Hindlimb muscle (tissue), 1 donor: ENCODE measurements around the gene NUDT16L1. TPM values are rescaled to one million over a fixed set of nuclear protein-coding genes. Genes with fewer than 3 reads are reported as not detected.

Source experiments
- DNase-seq: peaks from one replicate; pipeline ENCODE4 v3.0.0-alpha.2; 2013
- polyA plus RNA-seq: library from polyadenylated mRNA; unstranded; fragments of 120-200 nt; gene quantifications from one replicate; pipeline ENCODE4 v1.2.1, GENCODE V29; 2013; ENCODE audit not compliant: insufficient read length

NUDT16L1 gene
- polyA plus RNA-seq, 1 donor, result 29.2 TPM

DNA sequence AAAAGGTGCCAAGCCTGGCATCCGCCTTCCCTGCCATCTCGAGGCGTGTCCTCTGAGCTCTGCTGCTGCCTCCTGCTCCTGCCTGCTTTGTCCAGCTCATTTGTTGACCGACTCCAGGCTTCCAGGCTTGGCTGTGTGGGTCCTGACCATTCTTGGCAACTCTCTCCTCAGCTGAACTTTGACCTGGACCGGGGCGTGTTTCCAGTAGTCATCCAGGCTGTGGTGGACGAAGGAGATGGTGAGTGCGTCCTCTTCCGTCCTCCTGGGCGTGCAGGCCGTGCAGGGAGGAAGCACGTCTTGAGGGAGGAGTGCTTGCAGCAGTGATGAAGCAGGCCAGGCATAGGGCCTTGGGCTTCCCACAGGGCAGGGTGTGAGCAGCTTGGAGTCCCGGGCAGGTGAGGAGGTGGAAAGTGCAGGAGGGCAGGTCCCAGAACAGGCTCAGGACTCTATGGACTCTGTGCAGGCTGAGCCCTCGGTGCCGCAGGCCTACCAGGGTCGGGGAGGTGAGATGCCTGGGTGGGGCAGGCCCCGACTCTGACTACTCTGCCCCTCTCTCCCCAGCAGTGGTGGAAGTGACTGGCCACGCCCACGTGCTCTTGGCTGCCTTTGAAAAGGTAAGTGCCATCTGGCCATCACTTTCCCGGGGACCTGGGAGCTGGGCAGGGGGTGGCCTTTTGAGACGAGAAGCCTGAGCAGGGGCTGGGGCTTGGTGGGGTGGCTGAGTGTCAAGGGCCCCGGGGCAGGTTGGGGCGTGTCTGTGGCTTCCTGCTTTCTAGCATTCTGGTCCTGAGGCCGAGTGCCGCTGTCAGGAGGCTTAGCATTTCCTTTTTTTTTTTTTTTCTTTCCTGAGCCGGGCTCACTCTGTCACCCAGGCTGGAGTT, 28.6 kb upstream of the NUDT16L1 start:
- no peak for DNase-seq

DNA sequence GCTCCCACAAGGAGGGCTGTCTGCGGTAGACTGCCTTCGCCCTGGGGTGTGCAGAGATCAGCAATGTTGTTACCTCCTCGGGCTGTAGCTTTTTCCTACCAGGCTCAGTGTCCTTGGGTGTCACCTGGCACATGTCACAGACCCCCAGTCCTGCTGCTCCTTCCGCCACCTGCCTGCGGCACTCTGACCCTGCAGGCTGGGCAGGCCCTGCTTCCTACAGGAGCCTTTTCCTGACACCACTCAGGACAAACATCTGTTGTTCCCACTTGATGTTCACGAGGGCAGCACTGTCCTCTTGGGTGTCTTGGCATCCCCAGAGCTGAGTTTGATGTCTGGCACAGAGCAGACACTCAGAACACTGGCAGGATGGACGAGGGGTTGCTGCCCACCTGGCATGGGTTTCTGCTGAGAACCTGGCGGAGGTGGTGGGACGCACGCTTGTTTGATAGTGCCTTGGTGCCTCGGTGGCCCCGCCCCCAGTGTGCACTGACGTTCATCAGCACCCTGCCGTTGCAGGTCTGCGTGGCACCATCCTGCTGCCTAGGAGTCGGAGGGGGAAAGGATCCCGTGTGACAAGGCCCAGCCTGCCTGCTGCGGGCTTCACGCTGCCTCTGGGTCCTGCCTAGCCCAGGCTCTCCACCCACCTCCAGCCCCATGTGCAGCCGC, 26.7 kb upstream of the NUDT16L1 start:
- DNase-seq, result no peak

DNA sequence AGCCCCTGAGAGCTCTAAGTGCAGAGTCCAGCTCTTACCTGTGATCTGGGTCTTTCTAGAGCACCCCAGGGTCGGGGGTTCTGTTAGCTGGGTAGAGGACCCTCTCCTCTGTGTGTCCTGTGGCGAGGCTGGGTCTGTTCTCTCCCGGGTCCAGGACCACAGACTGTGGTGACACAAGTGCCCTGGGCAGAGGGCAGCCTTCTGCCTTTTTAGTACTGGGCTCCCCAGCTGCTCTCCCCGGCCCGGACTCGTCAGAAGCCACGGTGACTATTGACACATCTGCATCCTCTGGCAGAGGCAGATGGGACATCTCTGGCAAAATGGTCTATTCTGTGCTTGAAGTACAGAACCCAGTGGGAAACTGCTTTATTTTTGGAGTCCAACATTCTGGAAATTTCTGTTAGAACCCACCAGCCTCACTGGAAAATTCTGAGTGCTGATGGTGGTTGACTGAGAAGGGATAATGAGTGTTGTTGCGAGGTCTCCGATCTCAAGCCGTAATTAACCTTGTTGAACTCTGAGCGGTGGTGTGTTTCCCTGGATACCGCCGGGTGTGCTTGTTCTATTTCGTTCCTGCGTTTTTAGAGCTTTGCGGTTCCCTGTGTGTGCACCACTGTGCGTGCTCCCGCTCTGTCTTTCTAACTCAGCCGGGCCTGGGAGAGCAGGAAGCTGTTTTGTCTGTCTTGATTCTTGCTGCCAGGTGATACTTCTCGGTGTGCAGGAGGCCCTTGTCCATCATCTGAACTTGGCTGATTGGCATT, 26.0 kb upstream of the NUDT16L1 start:
- DNase-seq, result no peak

DNA sequence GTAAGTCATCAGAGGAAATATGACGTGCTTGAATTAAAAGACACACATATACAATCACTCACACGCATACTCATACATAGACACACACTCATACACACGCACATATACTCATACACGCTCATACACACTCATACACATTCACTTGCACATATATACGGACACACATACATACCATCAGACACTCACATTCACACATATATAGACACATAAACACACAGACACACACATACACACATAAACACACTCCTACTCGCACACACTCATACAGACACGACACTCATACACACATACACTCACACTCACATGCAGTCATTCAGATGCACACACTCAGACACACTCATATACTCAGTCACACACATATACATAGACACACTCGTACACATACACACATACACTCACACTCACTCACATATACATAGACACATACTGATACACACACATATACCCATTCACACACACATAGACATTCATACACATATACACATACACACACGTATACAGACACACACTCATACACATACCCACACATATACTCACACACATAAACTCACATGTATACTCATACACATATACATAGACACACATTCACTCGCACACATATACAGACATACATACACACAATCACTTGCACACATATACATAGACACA, 24.9 kb upstream of the NUDT16L1 start:
- no peak for DNase-seq

DNA sequence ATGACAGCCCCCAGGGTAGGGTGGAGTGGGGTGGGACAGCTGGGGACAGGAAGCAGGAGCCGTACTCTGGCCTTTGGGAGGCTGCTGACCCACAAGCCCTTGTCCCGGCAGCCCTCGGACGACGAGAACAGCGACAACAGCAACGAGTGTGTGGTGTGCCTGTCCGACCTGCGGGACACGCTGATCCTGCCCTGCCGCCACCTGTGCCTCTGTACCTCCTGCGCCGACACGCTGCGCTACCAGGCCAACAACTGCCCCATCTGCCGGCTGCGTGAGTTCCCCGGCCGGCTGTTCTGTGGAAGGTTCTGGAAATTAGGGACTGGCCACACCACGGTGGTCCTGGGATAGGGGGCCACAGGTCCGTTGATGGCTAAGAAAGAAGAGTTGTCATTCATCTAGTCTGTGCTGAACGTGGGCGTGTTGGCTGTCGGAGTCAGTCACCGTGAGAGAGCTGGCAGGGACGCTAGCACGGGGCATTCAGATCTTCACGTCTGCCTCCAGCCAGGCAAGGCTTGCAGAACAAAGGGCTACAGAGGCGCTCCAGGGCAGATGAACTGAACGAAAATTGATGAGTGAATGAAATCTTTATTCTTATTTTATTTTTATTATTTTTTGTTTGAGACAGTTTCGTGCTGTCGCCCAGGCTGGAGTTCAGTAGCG, 19.8 kb upstream of the NUDT16L1 start:
- DNase-seq, result no peak

DNA sequence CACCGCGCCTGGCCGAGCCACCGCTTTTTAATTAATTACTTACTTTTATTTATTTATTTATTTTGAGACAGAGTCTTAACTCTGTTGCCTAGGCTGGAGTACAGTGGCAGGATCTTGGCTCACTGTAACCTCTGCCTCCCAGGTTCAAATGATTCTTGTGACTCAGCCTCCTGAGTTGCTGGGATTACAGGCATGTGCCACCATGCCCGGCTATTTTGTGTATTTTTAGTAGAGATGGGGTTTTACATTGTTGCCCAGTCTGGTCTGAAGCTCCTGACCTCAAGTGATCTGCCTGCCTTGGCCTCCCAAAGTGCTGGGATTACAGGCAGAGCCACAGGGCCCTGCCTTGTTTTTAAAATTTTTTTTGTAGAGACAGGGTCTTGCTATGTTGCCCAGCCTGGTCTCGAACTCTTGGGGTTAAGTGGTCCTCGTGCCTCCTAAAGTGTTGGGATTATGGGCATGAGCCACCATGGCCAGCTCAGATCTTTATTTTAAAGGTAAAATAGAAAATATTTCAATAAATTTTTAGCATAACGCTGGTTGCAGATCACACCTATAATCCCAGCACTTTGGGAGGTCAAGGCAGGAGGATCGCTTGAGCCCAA, 18.3 kb upstream of the NUDT16L1 start:
- no peak for DNase-seq

DNA sequence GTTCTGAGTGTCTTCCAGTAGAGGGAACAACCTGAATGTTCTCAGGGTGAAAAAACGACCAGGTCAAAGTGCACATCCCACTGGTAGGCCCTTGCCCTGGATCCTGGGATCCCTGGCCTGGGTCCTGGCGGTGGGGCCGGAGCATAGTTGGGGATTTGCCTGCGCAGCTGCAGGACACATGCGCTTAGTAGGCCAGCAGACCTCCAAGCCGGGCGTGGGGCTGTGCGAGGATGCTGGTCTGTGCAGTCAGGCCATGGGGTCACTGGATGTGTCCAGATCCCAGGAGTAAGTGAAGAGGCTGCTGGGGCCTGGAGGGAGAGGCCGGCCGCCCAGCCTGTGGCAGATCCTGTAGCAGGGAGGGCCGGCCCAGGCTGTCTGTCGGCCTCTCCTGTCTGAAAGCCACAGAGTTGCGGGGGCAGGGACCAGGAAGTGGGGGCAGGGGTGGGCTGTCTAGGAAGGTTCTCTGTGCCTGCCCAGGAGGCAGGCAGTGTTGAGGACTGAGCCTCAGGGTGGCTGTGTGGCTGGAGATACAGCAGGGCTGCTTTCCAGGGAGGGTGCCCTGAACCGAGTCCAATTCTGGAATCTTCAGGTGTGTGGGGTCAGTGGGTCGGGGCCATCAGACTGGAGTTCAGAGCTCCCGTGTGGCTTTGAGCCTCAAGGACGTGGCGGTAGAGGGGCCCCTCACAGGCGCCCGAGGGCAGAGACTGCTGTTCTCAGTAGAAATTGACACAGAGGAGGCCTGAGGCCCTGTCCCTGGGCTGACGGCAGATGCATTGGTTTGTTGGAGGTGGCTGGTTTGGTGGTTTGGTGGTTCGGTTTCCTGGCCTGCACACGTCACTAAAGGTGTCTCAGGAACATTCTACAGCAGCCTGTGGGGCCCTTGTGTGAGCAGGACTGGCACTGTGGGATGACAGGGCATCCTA, 17.2 kb upstream of the NUDT16L1 start:
- no peak for DNase-seq

DNA sequence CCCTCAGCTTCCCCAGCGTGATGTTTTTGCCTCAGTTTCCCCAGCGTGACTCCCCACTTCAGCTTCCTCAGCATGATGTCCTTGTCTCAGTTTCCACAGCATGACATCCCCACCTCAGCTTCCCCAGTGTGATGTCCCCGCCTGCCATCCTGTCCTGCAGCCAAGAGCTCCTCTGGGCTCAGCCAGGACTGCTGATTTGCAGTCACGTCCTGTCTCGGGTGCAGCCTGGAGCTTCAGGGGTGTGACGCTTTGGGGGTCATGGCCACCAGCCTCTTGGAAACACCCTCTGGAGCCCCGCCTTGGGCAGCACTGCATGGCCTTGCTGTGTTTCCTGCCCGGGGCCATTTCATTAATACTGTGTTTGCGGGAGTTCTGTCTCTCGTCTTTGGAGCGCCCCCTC, 16.5 kb upstream of the NUDT16L1 start:
- DNase-seq, result no peak

DNA sequence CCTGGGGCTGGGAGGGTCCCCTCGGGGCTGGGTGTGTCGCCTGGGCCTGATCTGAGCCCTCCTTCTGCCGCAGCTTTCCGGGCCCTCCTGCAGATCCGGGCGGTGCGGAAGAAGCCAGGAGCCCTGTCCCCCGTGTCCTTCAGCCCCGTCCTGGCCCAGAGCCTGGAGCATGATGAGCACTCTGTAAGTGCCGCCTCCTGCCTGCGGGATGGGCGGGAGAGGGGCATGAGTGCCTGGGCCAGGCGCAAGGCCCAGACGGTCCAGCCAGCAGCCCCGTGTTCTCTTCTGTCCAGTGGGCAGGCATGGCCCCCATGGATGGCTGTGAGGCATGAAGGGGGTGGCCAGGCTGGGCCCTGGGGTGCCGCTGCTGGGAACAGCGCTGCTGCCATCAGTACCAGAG, 16.0 kb upstream of the NUDT16L1 start:
- DNase-seq, result no peak

DNA sequence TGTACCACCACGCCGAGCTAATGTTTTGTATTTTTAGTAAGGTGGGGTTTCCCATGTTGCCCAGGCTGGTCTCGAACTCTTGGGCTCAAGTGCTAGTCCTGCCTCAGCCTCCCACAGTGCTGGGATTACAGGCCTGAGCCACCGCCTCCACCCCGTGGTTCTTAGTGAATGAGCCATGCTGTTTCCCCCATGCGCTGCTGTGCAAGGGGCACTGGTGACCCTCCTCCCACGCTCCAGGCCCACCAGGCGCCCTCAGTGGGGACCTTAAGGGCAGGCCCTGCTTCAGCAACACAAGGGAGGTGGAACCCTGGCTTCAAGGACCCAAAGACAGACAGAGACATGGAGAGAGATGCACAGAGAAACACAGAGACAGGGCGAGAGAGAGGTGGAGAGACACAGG, 15.4 kb upstream of the NUDT16L1 start:
- DNase-seq, result no peak

DNA sequence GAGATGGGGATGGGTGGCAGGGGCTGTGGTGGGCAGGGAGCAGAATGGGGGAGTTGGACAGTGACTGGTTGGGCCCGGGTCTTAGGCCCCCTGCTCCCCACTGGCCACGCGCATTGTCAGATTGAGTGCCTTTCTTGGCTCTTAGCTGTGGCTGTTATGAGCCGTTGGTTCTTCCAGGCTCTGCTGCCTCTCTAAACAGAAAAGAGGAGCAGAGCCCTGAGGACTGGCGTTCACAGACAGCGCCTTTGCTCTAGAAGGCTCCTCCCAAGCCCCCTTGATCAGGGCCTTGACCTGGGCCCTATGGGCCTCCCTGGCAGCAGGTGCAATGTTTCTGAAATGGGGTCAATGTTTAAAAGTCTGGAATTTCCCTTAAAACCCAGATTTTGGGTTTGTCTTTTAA, 14.8 kb upstream of the NUDT16L1 start:
- DNase-seq, result no peak

DNA sequence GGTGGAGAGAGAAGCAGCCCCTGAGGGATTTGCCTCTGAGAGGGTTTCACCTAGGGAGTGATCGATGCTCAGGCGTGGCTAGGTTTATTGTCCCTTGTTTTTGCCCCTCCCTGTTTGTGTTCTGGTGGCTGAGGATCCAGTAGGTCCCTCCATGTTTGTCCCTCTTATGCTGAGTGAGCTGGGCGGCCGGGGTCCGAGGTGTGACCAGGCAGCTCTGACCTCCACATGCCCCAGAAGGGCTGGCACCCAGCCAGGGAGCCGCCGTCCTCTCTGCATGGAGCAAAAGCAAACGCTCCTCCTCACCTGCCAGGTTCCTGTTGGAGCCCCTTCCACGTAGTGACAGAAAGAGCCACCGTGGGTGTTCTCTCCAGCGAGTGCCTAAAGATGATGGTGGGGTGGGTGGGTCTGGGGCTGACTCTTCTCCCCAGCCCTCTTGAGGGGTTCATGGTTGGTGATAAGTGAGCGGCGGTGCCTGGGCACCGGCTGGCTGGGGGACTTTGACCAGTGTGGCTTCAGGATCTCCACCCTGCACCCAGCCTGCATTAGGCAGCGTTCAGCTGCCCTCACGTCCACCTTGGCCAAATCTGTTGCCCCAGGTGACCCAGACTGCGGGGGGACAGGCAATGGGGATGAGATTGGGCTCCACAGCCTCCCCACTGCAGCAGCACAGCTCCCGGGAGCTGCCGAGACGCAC, 14.1 kb upstream of the NUDT16L1 start:
- DNase-seq, result no peak

DNA sequence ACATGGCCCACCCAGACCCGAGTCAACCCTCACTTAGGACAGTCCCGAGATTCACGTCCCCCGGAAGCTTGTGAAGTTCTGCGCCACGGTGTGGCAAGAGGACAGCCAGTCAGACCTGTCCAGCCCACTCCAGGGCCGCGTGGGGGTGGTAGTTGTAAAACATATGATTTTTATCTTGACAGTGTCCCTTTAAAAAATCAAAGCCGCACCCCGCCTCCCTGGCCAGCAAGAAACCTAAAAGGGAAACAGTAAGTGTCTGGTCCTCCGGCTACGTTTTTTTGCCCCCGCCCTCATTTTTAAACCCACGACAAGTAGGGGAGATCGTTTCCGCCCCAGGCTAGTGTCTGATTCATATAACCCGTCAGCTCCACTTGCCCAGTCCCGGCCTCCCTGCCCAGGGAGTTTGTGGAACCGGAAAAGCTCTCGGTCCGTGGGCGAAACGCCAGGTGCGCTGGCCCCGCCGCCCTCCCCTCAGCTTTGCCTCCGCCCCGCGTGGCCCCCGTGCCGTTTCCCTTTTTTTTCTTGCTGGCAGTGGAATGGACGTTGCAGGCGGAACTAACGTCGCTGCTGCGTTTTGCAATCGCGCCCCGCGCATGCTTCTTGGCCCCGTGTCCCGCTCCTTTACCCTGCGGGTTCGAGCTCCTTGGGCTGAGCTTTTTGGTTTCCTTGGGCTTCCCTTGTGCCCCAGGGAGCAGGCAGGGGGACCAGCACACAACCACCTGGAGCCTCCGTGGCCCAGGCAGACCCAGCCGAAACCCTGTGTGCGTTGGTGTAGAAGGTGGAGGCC, 13.3 kb upstream of the NUDT16L1 start:
- DNase-seq, result peak; percentile 71

DNA sequence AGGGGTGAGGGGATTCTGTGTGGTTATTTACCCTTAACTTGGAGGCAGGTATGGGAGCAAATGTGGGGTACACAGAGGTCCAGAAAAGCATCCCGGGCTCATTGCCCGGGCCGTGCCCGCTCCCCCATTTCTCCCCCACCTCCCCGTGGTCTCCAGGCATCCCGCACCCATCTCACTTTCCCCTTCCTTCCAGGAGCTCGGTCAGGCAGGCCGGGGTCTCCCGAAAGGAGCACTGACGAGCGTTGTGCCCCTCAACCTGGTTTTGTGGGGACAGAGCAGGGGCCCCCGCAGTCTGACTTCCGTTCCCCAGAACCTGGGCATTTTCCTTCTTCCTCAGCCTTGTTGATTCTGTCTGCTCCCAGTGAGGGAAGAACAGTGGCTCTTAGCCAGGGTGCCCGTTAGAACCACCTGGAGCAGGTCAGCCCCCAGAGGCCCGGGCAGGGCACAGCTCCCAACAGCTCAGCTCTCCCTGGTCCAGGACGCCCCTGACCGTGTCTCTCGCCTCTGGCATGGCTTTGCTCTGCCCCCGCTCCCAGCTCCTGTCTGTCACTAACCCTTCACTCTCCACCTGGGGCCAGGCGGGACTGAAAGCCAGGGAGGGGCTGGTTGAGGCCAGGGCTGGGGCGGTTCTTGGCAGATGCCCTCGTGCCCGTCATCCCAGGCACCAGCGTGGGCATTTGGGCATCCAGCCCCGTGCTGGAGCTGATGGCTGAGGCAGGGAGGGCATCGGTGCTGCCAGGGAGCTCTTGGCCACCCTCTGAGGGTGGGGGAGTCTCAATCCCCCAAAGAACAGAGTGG, 12.5 kb upstream of the NUDT16L1 start:
- DNase-seq, result no peak

DNA sequence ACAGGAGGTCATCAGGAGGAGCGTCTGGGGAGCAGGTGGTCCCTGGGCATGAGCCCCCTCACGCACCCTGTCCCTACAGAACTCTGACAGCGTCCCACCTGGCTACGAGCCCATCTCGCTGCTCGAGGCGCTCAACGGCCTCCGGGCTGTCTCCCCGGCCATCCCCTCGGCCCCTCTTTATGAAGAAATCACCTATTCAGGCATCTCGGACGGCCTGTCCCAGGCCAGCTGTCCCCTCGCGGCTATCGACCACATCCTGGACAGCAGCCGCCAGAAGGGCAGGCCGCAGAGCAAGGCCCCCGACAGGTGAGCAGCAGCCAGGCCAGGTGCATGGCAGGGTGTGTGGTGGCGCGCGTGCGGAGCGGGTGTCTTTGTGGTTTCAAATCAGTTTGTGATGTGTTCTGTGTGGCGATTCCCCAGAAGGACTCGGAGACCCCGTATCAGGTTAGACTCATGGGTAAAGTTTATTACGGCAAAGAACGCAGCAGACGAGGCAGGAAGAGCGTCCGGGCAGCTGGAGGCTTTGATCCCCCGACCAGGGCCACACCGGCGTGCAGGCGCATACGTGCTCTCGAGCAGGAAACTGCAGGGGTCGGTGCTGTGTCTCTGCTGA, 11.8 kb upstream of the NUDT16L1 start:
- DNase-seq, result no peak

DNA sequence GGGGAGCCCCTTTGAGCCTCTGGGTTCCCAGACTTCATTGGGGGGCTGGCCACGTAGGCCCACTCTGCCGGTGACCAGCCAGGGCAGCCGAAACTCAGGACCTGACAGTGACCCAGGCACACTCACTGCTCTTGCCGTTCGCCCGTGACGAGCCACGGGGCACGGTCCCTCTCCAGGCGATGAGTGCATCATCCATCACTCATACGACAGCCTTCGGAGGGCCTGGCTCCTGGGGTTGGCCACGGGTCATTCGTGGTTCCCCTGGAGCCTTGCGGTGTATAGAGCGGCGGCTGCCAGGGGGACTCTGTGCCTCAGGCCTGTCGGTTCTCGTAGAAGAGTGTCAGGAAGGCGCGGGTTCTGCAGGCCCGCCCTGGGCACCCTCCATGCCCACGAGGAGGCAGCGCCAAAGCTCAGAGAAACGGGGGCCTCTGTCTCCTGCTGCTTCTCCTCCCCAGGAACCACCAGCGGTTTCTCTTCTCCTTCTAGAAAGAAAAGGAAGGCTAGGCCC, 11.2 kb upstream of the NUDT16L1 start:
- DNase-seq, result no peak

DNA sequence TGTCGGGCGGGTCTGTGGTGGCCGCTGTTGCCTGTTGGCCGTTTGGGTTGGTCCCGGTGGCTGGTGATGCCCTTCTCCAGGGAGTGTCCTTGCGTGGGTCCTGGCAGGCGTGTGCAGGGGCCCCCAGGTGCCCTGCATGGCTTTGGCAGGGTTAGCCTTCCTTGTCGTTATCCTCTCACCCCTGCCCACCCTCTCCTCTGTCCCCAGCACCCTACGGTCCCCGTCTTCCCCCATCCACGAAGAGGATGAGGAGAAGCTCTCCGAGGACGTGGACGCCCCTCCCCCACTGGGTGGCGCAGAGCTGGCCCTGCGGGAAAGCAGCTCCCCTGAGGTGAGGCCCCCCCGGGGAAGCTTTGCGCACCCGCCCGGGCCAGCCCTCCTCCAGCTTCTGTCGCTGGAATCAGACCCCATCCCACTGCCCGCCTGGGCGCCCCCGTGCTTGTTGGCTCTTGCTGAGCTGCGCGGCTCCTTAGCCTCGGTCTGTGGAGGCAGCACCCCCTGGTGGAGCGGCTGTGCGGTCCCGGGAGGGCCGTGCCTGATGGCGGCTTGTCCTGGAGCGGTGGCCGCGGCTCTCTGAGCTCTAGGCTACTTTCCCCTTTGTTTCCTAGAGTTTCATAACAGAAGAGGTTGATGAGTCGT, 10.6 kb upstream of the NUDT16L1 start:
- DNase-seq, result no peak
